Central memory CD4-positive, alpha-beta T cell (primary cell): ENCODE measurements around the gene BRCA1.

Experiments used
- DNase-seq: peaks from one replicate; pipeline ENCODE4 v3.0.0; 2022

BRCA1 gene

DNA sequence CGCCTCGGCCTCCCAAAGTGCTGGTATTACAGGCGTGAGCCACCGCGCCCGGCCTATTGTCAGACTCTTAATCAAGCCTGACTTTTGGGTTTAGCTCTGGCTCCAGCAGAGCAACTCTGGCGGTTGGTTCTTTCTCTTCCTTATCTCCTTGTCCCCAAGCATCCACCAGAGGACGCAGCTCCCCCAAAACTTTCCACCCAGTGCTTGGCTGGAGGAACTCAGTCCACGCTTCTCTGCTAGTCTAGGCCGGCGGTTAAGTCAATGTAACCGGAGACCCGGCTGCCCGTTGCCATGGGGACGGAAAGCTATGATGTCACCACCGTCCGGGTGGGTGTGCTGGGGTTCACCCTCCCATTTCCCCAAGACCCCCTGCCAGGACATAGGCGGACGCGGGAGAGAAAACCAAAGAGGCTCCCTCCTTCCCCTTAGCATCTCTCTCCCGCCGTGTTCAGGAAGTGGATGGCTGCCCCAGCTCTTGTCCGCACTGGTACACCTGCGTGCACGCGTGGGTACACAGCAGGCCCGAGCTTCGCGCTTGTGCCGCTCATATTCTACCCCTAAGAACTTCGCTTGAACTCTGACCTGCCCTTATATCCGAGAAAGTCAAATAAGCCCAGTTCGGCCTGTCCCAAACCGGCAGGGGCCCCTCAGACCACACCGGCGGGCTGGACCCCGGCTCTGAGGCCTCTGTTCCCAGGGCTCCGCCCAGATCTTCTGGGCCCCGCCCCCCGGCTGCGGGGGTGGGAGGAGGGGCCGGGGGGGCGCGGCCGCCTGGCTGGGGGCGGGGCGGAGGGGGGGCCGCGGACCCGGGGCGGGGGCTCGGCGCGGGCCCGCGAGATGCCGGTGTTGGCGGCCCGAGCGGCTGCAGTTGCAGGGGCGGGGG lies 100.5 kb downstream of the BRCA1 start, which contains the start of gene RND2:
Gene RND2 (plus strand): TSS at position 825 of the 883 bp plus-strand sequence. CDS start 117 bp downstream, outside the sequence.
- DNase-seq, result peak; percentile 80

DNA sequence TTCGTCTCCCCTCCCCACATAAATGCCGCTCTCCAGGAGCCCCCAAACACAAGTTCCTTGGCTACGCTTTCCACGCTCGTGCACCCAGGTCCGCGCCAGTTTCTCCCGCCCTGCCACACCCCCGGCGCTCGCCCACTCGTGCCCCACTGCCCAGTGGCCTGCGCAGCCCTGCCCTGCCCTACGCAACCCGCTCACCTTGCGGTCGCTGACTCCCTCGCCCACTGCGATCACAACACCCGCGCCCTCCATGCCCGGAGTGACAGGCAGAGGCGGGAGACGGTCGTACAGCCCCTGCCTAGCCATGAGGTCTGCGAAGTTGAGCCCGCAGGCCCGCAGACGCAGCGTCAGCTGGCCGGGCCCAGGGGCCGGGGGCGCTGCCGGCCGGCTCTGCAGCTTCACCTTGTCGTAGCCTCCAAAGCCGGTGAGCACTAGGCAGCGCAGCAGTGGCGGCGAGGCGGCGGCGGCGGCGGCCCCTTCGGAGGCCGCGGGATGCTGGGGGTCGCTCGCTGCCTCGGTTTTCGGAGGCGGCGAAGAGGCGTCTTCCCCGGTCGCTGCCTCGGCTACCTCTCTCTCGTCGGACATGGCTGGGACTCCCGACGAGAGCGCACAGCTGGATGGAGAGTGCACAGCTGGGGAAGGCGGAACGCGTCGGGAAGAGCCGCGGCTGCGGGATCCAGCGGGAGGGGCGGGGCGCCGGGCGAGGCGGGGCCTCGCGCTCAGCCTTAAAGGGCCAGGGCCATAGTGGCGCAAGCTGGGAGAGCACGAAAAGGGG lies 103.2 kb downstream of the BRCA1 start, which contains the start of gene VAT1:
Gene VAT1 (minus strand): TSS at position 645 of the 772 bp plus-strand sequence. CDS start 63 bp downstream, at position 582.
- peak; percentile 51 for DNase-seq

DNA sequence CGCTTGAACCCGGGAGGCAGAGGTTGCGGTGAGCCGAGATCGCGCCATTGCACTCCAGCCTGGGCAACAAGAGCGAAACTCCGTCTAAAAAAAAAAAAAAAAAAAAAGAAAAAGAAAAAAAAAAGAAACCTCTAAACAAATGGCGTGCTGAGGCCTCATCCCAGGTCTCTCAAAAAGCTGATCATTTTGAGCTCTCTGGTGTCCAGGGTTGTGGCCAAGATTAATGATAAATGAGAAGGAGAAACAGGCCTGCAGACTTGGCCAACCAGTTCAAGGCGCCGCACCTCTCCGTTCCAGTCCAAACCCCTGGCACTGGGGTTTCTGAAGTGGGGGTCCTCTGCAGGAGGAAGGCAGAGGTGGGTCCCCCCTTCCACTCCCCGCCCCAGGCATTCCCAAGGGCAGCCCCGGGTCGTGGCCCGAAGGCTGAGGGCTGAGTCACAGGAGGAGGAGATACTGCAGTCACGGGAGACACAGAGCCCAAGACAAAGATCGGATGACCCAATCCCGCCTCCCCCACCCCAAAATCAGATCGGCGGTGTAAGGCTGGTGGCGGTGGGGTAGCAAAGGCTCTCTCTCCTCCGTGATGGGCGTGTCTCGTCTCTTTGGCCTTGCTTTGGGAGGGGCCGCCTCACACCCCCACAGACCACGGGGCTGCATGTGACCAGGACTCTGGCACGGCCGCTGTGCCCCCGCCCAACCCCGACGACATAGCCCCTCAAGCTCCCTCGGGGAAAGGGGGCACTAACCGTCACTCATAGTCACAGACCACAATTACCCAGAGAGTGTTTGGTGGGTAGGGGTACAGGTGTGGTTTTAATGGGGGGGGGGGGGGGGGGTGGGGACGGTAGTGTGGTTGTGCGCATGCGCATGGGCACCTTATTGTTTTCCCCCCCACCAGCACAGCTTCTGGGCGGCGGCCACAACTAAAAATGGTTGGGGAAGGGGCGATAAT lies 104.1 kb downstream of the BRCA1 start:
- DNase-seq, result no peak

DNA sequence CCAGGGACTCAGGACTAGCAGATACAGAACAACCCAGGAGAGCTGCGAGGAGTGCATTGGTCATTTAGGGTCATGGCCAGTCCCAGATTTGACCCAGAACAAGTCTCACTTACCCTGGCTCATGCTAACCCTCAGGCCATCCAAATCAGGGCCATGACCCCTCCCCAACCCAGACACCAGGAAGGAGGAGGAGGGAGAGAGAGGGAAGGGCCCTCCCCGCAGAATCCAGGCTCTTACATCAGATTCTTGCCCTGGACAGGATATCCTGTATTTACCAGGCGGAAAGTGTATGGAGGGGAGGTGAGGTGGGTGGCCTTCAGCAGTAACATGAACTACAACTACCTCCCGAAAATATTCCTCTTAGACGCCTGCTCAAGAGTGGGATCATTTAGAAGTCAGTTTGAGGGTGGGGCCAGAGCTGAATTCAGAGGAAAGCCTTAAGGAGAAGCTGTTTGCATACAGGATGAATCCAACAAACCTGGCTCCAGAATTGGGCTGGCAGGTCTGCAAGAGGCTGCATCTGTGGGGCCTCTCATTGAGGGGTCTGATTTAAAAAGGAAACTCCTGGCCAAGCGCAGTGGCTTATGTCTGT lies 105.0 kb downstream of the BRCA1 start:
- DNase-seq, result no peak

DNA sequence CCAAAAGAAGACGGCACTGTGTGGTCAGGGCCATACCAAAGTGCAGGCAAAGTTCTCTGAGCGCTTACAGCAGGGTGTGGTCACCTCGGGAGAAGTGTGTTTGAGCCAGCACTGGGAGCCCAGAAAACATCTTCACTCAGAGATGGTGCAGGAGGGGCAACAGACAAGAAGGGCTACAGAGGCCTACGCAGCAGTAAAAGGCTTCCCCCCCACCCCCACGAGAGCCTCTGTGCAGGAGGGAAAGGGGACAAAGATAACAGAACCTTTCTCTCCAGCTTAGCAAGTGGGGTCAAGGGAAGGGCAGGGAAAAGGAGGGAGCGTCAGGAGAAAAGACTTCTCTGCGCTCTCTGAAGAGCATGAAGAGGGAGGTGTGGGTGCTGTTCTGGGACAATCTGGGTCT lies 105.7 kb downstream of the BRCA1 start:
- DNase-seq, result no peak

DNA sequence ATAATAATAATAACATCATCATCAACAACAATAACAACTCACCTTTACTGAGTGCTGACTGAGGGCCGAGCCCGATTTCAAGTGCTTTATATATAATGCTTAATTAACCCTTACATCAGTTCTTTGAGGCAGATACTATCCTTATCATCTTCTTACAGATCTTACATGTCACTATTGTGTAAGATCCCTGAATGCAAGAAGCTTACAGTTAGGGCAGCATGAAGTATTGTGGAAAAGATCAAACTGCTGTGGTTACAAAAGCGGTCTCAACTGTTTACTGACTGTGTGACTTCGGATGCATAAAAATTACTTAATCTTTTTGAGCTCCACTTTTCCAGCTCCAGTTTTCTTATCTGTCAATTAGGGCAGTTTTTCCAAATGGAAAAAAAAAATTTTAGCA lies 106.2 kb downstream of the BRCA1 start:
- no peak for DNase-seq

DNA sequence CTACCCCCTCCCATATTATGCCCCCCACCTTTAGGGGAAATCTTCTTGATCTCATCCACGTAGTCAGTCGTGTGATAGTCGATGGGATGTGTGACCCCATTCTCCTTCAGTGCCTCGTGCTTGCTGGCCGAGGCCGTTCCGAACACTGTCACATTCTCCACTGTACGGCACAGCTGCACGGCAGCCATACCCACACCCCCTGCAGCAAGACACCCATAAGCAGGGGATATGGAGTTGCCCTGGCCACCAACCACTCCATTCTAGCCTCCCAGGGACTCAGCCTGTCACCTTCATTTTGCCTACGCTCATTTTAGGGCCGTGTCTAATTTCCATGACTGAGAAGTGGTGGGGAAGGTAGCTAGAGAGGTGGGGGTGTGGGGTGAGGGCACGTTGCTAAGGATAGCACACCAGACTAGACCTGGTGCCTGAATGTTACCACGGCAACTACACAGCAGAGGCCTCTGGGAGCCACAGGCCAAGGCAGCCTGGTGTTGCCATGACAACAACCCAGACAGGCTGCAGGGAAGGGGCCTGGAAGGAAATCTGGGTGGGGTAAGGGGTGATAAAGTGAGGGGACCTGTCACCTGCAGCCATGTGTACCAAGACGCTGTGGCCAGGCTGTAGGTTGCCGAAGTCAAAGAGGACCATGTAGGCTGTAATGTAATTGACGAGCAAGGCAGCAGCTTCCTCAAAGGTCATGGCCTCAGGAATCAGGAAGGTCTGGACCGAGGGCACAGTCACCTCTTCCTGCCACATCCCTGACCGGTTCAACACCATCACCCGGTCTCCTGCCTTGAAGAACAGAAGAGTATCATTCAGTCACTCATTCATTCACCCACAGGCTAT lies 106.9 kb downstream of the BRCA1 start:
- peak; percentile 55 for DNase-seq

DNA sequence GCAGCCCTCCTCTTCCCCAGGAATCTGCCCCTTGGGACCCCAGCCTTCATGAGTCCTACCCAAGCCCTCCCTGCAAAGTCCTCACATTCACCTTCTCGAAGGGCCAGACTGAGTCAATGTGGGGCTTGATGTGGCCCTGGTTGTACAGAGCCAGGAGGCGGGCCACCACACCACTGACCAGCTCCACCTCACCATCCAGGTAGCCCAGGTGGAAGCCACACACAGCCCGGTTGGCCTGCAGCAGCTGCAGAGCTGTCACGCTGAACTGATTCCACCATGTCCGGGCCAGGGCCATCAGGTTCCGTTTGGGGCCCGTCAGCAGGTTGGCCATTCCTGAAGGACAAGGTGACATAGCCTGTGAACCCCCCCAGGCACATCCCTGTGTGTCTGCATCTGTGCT lies 108.9 kb downstream of the BRCA1 start:
- DNase-seq, result no peak

DNA sequence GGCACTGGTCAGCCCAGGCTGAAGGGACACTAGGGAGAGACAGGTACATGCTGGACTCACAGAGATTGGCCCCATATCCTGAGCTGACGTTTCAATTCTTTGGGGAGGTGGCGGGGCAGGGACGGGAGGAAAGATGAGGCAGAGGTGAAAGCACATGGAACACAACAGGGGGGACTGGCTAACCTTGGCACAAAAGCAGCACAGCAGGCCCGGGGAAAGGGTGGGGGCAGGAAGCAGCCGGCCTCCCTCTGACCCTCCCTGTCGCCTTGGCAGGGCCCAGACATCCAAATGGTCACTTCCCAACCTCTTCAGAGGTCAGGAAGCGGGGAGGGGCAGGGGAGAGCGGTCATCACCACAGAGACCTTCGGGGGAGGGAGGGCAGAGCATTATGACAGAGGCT lies 109.6 kb downstream of the BRCA1 start:
- no peak for DNase-seq

DNA sequence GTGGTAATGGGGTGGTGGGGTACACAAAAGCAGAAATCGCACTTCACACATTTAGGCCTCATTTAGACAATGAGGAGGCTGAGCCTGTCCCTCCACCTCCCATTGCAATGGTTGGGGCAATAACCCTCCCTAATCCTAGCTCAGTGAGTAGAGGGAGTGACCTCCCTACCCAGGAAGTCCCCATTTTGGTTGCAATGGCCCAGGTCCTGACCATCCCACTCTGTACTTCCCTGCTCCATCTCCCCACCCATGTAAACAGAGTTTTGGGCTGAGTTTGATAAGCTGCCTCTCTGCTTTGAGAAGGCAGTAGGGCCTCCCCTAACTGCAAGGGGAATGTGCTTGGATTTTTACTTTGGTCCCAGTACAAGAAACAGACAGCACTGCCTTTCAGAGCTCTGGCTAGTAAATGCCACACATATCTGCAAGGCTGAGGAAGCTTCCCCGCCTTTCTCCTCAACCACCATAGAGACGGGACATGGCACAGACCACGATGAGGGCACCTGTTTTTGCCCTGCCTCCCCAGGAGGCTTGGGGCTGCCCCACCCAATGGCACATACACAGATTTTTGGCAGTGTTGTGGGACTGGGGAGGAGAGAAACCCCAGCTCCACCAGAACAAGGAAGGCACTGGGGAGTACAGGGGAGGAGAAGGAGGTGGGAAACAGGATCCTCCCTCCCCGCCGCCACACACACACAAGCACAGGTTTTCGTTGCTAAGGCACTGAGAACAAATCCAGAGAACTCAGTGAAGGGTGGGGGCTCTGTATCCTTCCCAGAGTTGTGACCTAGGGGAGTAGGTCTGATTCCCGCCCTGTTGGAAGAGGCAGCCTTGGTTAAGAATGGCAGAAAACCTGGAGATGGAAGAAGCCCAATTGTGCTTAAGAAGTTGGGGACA lies 110.3 kb downstream of the BRCA1 start:
- no peak for DNase-seq

DNA sequence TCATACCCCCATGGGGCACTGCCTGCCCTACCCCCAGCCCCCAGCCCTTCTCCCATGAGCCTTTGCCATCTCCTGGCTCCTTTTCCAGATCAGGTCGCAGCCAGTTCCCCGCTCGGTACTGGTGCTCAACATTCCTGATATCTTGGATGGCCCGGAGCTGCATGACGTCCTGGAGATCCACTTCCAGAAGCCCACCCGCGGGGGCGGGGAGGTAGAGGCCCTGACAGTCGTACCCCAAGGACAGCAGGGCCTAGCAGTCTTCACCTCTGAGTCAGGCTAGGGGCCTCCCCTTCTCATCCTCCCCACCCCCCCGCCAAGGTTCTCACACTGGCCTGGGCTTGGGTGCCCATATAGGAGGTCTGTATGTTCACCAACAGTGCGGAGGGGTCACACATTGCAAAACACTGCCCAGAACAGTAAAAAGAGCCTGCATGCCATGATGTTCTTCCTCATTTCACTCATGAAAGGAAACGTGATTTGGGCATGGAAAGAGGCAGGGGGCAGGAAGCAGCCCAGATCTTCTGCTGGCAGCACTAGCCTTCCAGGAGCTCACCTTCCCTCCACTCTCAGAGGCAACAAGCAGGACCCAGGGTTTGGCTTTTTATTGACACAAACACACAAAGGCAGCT lies 111.0 kb downstream of the BRCA1 start:
- no peak for DNase-seq

DNA sequence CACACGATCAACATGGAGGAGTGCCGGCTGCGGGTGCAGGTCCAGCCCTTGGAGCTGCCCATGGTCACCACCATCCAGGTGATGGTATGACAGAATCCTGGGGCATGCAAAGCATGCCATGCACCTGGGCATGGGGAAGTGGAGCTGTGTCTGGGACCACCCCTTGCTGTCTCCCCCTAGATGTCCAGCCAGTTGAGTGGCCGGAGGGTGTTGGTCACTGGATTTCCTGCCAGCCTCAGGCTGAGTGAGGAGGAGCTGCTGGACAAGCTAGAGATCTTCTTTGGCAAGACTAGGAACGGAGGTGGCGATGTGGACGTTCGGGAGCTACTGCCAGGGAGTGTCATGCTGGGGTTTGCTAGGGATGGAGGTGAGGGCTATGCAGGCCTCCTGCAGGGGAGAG lies 111.9 kb downstream of the BRCA1 start:
- DNase-seq, result no peak

DNA sequence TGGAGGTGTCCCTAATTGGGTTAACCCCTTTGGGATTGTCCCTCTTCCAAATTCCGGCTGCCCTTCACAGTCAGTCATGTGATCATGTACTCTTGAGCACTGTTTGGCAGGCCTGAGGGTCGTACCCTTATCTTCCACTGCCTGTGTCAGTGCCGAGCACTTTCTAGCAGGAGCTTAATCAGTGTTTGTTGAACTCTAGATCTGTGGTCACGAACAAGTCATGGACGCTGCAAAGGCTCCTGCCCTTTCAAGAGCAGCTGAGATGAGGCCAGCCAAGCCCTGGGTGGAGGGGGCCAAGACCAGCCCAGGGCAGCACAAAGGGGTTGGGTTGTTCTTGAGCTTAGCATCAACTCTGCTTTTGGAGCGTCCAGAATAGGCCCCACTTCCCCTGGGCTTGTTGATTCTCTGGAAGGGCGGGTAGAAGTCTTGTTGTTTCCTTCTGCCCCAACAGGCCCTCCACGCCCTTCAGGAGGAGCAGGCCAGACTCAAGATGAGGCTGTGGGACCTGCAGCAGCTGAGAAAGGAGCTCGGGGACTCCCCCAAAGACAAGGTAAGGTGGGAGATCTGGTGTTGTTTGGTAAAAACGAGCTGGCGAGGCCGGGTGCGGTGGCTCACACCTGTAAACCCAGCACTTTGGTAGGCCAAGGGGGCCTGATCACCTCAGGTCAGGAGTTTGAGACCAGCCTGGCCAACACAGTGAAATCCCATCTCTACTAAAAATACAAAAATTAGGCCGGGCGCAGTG lies 113.3 kb downstream of the BRCA1 start:
- DNase-seq, result no peak

DNA sequence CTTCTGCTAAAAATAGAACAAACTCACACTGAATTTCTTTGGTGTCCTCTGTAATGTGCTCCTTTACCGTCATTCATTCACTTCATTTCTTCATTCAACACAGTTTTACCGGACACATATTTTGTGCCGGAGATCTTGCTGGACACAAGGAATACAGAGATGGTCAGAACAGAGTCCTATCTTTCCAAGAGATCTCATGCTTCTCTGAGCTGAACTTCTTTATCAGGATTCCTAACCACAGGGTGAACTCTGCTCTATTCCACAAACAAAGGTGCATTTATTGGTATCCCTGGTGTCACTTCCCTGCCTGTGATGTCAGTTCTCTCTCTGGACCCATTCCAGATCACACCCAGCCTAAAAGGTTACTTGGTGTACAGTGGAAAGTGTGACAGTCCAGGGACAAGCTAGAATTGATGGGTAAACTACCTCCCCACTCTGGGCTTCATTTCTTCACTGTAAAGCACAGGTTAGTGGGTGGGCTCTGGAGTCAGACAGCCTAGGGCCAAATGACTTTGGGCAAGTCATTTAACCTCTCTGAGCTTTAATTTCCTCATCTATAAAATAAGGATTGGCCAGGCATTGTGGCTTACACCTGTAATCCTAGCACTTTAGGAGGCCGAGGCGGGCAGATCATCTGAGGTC lies 114.4 kb downstream of the BRCA1 start:
- DNase-seq, result no peak

DNA sequence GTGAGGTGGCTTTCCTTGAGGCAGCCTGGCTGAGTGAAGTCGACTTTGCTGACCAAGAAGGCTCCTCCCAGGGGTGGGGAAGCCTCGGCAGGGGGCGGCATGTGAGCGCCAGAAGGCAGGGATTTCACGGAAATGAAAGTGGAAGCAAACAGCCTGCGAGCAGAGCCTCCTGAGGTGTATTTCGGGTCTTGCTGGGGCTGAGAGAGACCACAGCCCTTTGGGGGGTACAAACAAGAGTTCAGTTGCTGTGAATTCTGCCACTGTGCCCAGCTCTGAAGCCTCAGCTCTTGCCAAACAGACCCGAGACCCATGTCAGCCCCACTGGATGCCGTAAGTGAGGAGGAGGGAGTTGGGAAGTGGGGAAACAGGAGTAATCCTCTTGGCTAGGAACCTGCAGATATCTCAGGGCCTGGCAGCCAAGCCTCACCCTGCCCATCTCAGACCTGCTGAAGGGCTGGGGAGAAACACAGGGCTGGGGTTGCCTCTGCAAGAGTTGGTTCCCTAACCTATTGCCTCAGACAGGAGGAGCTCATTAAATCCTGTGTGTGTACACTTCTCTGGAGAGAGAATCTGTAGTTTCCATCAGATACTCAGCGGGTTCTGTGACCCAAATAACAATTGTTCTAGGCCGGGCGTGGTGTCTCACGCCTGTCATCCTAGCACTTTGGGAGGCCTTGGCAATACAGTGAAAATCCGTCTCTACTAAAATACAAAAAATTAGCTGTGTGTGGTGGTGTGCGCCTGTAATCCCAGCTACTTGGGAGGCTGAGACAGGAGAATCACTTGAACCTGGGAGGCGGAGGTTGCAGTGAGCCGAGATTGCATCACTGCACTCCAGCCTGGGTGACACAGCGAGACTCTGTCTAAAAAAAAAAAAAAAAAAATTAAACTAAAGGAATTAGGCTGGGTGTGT lies 118.3 kb downstream of the BRCA1 start, which contains the start of gene IFI35:
Gene IFI35 (plus strand): TSS at position 146 of the 913 bp plus-strand sequence. CDS start 164 bp downstream, at position 310.
- peak; percentile 81 for DNase-seq

DNA sequence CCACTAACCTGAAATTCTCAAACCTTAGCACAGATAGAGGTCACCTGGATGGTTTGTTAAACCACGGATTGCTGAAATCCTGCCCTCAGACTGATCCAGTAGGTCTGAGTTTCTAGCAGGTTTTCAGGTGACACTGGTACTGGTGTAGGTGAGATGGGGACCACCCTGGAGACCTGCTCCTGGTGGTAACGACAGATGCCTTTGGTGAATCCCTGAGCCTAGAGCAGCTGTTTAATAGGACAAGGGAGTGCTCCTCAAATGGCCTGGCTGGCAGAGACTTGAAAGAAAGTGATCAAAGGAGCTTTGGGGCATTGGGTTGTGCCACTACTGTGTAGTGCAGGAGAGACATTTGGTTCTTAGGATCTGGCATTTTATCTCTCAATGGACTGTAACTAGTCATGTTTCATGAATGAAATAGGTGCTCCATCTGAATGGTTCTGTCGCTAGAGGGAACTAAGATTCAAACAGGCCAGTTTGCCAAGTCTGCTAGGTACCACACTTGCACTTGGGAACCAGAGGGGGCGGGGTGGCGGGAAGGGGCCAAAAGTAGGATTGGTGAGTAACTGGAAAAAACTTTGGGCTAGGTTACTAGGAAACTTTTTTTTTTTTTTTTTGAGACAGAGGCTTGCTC lies 121.5 kb downstream of the BRCA1 start:
- DNase-seq, result no peak
